ENCODE results near the gene TPMT. TPM values are rescaled to one million over a fixed set of nuclear protein-coding genes. Genes with fewer than 3 reads are reported as not detected.

Gene TPMT
- total and polyA plus RNA-seq, 2 of the 13 experiments (the other 11 are each of a cell fraction or from before 2014, with no cell fraction given), result 11.1 to 22.8 TPM

- TF ChIP-seq ZNF710 (CRISPR knock-in tag; IDR thresholded peaks at IDR 0.05; ENCODE audit: borderline replicate concordance), result peak; percentile 46; the same call in 1 of the 2 replicates
- TF ChIP-seq ATAD3A (CRISPR knock-in tag; IDR thresholded peaks at IDR 0.05), result no peak
- TF ChIP-seq ZNF572 (CRISPR knock-in tag; IDR thresholded peaks at IDR 0.05), result no peak
- no peak for TF ChIP-seq PAX8 (CRISPR knock-in tag; IDR thresholded peaks at IDR 0.05; ENCODE audit: borderline replicate concordance)
- peak; percentile 75; the same call in 1 of the 2 replicates for TF ChIP-seq ZNF709 (CRISPR knock-in tag; IDR thresholded peaks at IDR 0.05)
- 0 out of 2 replicates have a peak, but pooled peaks have one; percentile 40 for TF ChIP-seq KLF13 (CRISPR knock-in tag; IDR thresholded peaks at IDR 0.05)
- no peak for TF ChIP-seq HNRNPH1 (optimal IDR thresholded peaks at IDR 0.05; ENCODE audit: low read depth, low read length)
- no peak for TF ChIP-seq ZNF547 (CRISPR knock-in tag; IDR thresholded peaks at IDR 0.05)
- no peak for TF ChIP-seq PLRG1 (conservative IDR thresholded peaks at IDR 0.05)
- TF ChIP-seq MXD1 (CRISPR knock-in tag; IDR thresholded peaks at IDR 0.05), result no peak; the same call in 1 of the 2 replicates
- TF ChIP-seq ZFP36 (IDR thresholded peaks at IDR 0.05; ENCODE audit: borderline replicate concordance, low read depth, low read length, partially characterized antibody), result no peak
- TF ChIP-seq ZNF703 (CRISPR knock-in tag; IDR thresholded peaks at IDR 0.05; ENCODE audit: borderline replicate concordance), result no peak
- no peak for TF ChIP-seq TEAD2 (CRISPR knock-in tag; IDR thresholded peaks at IDR 0.05)
- TF ChIP-seq ELF3 (CRISPR knock-in tag; IDR thresholded peaks at IDR 0.05), result peak; percentile 49; the same call in 1 of the 2 replicates
- TF ChIP-seq ZBTB34 (CRISPR knock-in tag; IDR thresholded peaks at IDR 0.05), result 0 out of 2 replicates have a peak, but pooled peaks have one; percentile 10
- no peak for TF ChIP-seq ZNF253 (CRISPR knock-in tag; IDR thresholded peaks at IDR 0.05; ENCODE audit: borderline replicate concordance)
- peak; percentile 36; the same call in 1 of the 2 replicates for TF ChIP-seq ZNF331 (CRISPR knock-in tag; IDR thresholded peaks at IDR 0.05)
- peak; percentile 9; the same call in 1 of the 2 replicates for TF ChIP-seq ISL2 (CRISPR knock-in tag; IDR thresholded peaks at IDR 0.05)
- no peak for TF ChIP-seq ZNF672 (CRISPR knock-in tag; IDR thresholded peaks at IDR 0.05)
- 0 out of 2 replicates have a peak, but pooled peaks have one; percentile 7 for TF ChIP-seq BHLHE40 (IDR thresholded peaks at IDR 0.05; ENCODE audit: low read length)
- TF ChIP-seq MAFK (conservative IDR thresholded peaks at IDR 0.05 in 1 of 2, IDR thresholded peaks at IDR 0.05 in 1 of 2; ENCODE audit: low read length in 2 of 2), result no peak
- TF ChIP-seq RAD21 (CRISPR knock-in tag; IDR thresholded peaks at IDR 0.05), result peak; percentile 57
- no peak for TF ChIP-seq DZIP1 (CRISPR knock-in tag; IDR thresholded peaks at IDR 0.05)
- peak; percentile 53; the same call in 1 of the 2 replicates for TF ChIP-seq KDM5A (IDR thresholded peaks at IDR 0.05; ENCODE audit: borderline replicate concordance, low read length)
- no peak for TF ChIP-seq FOXO1 (CRISPR knock-in tag; IDR thresholded peaks at IDR 0.05)
Observed at GRCh38 chr6:18155864-18156421, 1.1 kb upstream of the TPMT start (continued).

All from HepG2 (cell line).